Measurements from ENCODE around the gene EPAS1.

Gene EPAS1

GRCh38 chr2:46375566-46376125, 78.4 kb downstream of the EPAS1 start:
- no peak for TF ChIP-seq CTCF (IDR thresholded peaks at IDR 0.05; ENCODE audit: insufficient read depth, low read depth, low read length, missing control alignments)
- no peak overlapping the region for H3K4me3 ChIP-seq (ENCODE audit: low read length)
- DNase-seq (ENCODE audit: low read depth), result no peak

GRCh38 chr2:46376586-46376985, 79.4 kb downstream of the EPAS1 start:
- no peak for DNase-seq (ENCODE audit: low read depth)
- H3K4me3 ChIP-seq (ENCODE audit: low read length), result no peak overlapping the region
- TF ChIP-seq CTCF (IDR thresholded peaks at IDR 0.05; ENCODE audit: insufficient read depth, low read depth, low read length, missing control alignments), result no peak

GRCh38 chr2:46377101-46377581, 79.9 kb downstream of the EPAS1 start:
- no peak overlapping the region for H3K4me3 ChIP-seq (ENCODE audit: low read length)
- DNase-seq (ENCODE audit: low read depth), result no peak
- no peak for TF ChIP-seq CTCF (IDR thresholded peaks at IDR 0.05; ENCODE audit: insufficient read depth, low read depth, low read length, missing control alignments)

- no peak for TF ChIP-seq CTCF (IDR thresholded peaks at IDR 0.05; ENCODE audit: insufficient read depth, low read depth, low read length, missing control alignments)
- no peak for DNase-seq (ENCODE audit: low read depth)
- no peak overlapping the region for H3K4me3 ChIP-seq (ENCODE audit: low read length)
Observed at GRCh38 chr2:46377666-46378560, 80.7 kb downstream of the EPAS1 start.

- H3K4me3 ChIP-seq (ENCODE audit: low read length), result no peak overlapping the region
- DNase-seq (ENCODE audit: low read depth), result no peak
- TF ChIP-seq CTCF (IDR thresholded peaks at IDR 0.05; ENCODE audit: insufficient read depth, low read depth, low read length, missing control alignments), result no peak
Observed at GRCh38 chr2:46378616-46379015, 81.4 kb downstream of the EPAS1 start.

GRCh38 chr2:46379213-46380037, 82.2 kb downstream of the EPAS1 start:
- no peak for TF ChIP-seq CTCF (IDR thresholded peaks at IDR 0.05; ENCODE audit: insufficient read depth, low read depth, low read length, missing control alignments)
- no peak overlapping the region for H3K4me3 ChIP-seq (ENCODE audit: low read length)
- DNase-seq (ENCODE audit: low read depth), result no peak

Data from epithelial cell of esophagus (primary cell).